COLO829 (cell line): ENCODE results near the gene DFFA.
"Not testable (repeated sequence)": the region's sequence is repeated elsewhere in the genome, so short reads cannot be mapped to it uniquely, and the experiment has no call there.

Experiments used
- DNase-seq: peaks from one replicate; pipeline ENCODE4 v3.0.0; 2012; ENCODE audit warnings: low spot score

The DFFA gene

DNA sequence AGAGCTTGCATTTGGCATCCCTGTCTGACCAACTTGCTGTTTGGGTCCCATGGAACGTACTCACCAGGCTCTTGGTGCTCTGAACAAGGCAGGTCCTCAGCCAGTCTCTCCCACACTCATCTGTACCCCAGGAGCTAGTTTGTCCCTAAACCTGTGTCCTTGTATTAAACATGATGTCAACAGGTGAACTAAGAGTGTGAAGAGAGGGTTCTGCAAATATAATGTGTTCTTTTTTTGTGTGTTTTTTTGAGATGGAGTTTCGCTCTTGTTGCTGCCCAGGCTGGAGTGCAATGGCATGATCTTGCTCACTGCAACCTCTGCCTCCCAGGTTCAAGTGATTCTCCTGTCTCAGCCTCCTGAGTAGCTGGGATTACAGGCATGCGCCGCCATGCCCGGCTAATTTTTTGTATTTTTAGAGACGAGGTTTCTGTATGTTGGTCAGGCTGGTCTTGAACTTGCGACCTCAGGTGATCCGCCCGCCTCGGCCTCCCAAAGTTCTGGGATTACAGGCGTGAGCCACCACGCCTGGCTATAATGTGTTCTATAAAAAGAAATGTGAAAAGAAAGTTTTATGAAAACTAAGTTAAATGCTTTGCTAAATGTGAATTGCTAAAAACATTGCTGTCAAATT, 33.8 kb upstream of the DFFA start:
- DNase-seq = not testable (repeated sequence)

DNA sequence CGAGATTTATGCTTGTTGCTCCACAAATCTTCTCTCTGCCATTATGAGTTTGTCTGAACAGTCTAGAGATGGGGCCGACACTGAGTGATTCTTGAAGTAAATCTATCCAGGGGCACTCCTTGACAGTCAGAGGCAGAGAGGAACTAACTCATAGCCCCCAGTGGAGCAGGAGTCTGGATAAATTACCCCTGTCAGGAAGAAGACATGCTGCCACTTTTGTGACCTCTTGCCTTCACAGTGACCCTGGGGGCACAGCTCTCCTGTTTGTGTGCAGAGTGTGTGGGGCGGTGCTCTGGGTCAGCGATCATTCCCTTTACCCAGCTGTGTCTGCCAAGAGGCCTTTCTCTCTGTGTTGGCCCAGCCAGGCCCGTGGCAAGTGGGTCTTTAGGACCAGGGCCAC, 31.9 kb upstream of the DFFA start:
- DNase-seq = no peak

DNA sequence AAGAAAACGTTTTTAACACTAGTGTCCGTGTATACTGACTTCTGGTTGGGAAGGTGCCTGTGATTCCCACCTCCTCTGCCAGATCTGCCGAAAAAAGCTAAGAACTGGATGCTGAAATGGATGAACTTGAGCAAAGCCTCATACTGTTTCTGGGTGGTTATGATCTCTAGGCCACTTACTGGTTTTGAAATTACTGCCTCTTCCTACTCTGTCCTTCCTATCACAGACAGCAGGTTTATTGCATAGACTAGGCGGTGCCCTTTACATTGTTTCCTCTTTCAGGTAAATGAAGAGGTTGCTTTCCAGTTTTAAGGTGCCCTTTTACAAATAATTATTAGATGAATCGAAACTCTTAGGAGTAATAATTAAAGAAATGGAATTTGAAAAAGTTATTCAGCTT, 29.9 kb upstream of the DFFA start:
- DNase-seq = no peak

DNA sequence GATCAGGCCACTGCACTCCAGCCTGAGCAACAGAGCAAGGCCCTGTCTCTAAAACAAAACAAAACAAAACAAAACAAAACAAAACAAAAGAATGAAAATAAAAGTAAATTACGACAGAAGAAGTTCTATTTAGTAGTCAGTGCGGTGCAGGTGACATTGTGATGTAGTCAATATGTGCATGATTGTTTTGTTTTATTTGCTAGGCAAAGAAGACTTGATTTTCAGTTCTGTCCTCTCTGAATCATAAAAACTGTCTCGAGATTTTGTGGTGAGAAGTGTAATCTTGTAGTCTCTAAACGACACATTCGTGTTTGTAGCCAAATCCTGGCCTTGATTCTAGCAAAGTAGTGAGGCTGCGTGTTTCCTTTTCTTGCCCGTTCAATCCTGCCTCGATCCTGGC, 25.9 kb upstream of the DFFA start:
- no peak for DNase-seq

DNA sequence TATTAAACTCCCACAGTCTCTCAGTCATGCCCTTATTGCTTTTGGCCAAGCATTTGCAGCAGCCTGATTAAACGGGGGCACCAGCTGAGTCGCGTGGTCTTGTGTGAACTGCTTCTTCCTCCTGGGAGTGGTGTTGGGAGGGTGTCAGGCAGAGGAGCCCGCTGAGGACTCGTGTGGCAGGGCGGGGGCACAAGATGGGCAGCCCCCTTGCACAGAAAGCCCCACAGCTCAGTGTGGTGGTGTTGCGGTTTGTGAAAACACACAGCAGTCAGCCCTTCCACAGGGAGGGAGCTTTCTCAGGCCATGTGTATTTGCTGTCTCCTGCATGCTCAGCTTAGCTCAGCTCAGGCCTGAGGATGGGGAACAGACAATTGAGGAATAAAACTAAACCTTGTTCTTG, 24.8 kb upstream of the DFFA start:
- DNase-seq = no peak

DNA sequence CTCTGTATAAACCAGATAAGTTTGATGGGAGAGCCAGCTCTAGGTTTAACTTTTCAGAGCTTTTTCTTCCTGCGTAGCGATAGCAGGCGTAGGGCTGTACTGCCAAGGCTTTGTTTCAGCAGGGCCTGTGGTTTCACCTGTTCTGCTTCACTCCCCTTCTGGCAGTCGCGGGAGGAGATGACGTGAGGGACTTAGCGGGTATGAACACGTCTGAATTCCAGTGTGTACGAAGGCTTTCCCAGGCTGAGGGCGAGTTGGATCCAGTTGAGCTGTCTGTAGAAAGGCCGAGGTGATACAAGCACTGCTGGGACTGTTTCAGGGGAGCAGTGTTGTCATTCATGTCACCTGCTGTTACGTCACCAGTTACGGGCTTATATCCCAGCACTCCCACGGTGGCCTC, 23.6 kb upstream of the DFFA start:
- no peak for DNase-seq

DNA sequence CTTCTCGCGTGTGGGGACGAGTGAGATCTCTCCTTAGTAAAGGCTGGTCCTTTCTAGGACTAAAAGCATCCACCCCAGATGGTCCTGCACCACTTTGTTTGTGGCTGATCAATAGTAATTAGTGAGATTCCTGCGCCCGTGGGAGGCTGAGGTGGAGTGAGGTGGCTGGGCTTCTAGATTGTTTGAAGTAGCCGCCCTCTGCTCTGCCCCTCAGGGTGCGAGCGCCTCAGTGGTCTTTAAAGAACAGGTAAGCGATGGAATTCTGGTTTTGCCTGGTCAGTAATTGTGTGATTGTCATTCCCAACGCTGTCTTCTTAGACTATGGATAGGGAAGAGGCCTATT, 23.1 kb upstream of the DFFA start:
- no peak for DNase-seq

DNA sequence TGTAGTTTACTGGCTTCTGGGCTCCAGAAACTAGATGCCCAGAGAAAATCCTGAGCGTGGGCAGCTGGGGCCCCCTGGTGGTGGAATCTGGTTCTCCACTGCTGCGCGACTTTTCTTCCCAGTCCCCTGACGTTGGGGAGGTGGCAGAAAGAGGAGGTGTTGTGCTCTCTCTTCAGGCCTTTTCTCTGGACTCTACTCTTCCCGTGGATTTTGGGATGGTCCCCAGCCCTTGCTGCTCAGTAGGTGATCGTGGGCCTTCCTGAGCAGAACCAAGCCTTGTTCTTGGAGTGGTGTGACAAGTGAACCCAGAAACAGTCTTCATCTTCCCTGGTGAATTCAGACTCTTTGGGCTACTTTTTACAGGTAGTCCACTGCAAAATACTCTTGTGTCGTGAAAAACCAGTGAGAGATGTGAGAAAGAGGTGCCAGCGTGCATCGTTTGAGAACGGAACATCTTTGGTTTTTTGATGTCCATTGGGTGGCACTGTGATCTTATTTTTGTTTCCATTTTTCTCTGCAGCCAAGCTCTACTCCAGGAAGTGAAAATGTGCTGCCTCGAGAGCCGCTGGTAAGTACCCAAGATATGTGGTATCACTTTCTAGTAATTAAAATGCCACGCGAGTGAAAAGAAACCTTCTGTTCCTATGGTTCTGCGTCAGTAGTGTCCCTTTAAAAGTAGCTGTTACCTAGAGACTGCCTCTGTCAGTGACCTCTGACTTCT, 22.6 kb upstream of the DFFA start:
- peak; percentile 73 for DNase-seq

DNA sequence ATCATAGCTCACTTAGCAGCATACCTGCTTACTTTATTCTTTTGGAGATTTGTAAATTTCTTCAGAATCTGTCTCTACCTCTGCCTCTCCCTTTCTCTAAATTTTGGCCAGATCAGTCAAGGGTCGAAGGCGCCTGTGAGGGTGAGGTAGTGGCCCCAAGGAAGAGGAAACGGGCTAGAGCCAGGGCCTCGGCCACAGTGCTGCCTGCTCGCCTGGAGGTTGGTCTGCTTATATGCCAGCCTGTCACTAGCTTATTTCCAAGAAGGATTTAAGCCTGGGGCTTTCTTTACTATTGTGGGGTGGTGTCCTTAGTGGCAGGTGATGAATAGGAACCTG, 22.1 kb upstream of the DFFA start:
- no peak for DNase-seq

DNA sequence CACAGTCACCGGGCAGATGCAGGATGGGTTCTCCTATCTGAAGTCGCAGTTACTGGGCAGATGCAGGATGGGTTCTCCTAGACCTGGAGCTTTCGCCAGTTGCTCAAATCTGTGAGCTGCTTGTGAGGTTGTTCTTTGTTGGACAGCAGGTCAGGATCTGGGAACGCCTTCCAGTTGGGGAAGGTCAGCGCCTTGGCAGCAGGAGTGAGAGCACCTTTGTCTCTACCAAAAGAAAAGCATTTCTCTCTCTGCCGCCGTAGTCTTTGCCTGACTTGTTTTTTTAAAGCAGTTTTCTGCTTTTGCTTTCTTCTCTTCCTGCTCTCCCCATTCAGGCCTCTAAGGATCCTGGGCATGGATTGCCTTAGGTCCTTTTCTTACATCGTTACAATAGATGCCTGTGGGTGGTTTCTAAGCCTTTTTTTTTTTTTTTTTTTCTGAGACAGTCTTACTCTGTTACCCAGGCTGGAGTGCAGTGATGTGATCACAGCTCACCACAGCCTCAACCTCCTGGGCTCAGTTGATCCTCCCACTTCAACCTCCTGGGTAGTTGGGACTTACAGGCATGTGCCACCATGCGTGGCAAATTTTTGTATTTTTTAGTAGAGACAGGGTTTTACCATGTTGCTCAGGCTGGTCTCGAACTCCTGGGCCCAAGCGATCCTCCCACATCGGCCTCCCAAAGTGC, 18.1 kb upstream of the DFFA start:
- no peak for DNase-seq

DNA sequence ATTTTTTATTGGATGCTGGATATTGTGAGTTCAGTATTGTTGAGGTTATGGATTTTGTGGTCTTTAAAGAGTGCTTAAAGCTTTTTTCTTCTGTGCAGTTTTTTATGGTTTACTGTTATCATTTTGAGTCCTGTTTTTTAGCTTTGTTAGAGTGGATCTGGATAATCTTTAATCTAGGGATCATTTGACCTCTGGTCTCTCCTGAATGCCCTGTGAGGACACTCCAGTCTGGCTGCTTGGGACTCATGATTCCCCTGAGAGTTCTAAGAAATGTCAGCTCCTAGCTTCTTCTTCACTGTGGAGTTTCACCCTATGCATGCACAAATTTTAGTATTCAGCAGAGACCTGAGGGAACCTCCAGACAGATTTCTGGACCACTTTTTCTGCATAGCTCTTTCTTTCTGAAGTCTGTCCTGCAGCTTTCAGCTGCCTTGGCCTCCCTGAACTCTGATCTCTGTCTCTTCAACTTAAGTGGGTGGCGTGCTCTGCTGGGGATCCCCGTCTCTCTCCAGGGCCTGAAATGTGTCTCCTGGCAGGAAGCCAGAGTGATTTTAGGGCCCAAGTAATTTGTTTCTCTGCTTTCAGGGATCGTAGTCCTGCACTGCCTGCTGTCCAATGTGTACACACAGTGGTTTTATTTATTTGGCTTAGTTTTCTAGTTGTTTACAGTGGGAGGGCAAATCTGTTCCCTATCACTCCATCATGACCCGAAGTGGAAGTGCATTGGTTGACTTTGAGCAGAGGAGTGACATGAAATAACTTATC, 17.1 kb upstream of the DFFA start:
- DNase-seq = no peak

DNA sequence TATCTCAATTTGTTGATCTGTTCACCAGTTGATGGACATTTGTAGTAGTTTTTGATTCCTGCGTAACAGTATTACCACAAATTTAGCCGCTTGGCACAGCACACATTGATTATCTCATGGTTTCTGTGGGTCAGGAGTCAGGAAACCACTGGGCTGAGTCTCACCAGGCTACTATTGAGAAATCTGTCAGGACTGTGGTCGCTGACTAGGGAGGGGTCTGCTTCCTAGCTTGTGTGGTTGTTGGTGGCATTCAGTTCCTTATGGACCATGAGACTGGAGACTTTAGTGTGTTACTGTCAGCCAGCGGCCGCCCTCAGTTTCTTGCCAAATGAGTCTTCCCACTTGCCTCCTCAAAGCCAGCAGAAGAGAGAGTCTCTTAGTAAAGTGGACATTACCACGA, 12.2 kb upstream of the DFFA start:
- DNase-seq = no peak

DNA sequence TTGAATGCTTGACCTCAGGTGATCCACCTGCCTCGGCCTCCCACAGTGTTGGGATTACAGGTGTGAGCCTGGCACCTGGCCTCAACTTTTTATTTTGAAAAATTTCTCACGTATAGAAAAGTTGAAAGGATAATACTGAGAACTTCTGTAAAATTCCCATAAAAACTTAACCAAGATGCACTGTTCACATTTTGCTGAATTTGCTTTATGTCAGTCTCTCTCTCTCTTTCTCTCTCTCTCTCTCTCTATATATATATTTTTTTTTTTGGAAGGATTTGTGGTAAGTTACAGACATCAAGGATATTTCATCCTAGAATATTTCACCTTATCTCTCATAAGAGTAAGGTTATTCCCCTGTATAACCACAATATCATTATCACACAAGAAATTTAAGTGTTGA, 8.3 kb upstream of the DFFA start:
- DNase-seq = no peak

DNA sequence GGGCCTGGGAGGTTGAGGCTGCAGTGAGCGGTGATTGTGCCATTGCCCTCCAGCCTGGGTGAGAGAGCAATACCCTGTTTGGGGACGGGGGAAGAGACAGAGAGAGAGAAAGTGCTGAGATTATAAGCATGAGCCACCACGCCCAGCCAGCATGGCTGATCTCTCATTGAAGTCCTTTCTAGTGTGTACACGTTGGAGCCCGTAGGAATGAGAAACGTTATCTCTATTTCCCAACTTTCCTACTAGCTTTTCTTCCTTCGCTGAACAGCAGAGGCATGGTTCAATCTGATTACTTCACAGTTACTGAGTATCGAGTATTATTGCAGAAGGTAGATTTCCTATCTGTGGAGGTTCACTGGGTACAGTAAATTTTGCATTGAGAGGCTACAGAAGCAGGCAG, 7.0 kb upstream of the DFFA start:
- no peak for DNase-seq

DNA sequence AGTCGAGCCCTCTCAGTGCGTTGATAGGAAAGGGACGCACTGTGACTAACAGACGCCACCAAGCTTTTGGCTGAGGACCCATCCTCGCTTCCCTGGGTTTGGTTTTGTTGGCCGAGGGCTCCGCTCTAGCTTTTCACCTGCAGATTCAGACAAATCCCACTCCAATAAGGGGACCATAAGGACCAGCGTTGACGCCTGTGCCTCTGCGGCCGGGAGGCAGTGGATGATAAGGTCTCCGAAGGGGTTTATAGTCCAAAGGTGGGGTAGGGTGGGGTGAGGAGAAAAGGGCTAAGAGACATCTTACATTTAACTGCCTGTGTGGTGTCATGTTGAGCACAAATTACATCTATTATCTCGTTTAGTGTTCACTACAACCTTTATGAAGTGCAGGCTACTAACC, 3.2 kb upstream of the DFFA start:
- no peak for DNase-seq

DNA sequence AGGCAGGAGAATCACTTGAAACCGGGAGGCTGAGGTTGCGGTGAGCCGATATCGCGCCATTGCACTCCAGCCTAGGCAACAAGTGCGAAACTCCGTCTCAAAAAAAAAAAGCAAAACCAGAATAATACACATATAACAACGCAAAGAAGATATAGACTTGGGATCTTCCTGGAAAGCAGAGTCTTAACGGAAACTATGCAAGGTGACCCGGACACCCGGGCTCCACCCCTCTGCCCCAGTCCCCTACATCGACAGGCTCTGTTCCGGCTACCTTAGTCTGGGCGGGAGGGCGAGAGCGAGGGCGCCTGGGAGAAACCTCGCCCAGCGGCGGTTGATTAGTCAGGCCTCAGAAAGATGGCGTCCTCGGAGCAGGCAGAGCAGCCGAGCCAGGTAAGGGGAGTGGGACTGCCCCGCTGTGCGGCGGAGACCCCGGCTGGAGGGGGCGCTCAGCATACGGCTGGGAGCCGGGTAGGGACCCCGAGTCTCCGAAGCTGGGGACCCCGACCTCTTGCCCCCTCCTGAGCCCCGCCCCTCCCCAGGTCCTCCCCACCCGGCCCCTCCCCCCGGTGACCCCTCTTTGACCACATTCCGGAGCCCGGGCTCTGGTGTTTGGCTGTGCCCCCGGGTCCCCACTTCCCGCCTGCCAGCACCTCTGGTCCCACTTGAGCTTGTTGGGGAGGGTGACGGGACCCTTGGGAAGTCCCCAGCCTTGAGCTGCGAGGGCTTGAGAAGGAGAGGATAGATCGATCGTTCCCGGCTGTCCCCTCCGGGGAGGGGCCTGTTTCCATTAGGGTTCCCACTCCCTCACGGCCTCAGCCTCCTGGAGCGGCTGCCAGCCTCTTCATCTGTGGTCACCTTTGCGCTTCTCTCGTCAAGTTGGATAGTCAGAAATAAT, 2.5 kb upstream of the DFFA start, which contains the start of gene PEX14:
TSS of gene PEX14 (plus strand) at position 338 of the 895 bp plus-strand sequence. CDS start at position 355, 17 bp downstream.
- peak; percentile 86 for DNase-seq

DNA sequence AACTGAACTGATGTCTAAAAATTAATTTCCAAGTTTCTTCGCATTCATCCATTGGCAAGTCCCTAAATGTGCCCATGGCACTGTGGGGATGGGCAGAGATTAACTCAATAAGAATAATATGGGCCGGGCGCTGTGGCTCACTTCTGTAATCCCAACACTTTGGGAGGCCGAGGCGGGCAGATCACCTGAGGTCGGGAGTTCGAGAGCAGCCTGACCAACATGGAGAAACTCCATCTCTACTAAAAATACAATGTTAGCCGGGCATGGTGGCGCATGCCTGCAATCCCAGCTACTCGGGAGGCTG, 1.9 kb upstream of the DFFA start:
- DNase-seq = not testable (repeated sequence)

DNA sequence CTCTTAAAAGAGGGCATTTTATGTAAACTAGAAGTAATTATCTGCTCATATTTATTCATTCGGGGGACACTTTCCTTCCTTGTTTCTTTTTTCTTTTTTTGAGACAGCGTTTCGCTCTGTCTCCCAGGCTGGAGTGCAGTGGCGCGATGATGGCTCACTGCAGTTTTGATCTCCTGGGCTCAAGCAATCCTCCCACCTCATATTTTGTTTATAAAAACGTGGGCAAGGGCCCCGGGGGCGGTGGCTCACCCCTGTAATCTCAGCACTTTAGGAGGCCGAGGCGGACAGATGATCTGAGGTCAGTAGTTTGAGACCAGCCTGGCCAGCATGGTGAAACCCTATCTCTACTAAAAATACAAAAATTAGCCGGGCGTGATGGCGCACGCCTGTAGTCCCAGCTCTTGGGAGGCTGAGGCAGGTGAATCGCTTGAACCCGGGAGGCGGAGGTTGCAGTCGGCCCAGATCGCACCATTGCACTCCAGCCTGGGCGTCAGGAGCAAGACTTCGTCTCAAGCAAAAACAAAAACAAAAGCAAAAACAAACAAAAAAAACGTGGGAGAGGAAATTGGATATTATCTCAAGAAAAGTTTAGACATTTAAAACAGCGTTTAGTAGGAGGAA, 926 bp upstream of the DFFA start:
- no peak for DNase-seq

DNA sequence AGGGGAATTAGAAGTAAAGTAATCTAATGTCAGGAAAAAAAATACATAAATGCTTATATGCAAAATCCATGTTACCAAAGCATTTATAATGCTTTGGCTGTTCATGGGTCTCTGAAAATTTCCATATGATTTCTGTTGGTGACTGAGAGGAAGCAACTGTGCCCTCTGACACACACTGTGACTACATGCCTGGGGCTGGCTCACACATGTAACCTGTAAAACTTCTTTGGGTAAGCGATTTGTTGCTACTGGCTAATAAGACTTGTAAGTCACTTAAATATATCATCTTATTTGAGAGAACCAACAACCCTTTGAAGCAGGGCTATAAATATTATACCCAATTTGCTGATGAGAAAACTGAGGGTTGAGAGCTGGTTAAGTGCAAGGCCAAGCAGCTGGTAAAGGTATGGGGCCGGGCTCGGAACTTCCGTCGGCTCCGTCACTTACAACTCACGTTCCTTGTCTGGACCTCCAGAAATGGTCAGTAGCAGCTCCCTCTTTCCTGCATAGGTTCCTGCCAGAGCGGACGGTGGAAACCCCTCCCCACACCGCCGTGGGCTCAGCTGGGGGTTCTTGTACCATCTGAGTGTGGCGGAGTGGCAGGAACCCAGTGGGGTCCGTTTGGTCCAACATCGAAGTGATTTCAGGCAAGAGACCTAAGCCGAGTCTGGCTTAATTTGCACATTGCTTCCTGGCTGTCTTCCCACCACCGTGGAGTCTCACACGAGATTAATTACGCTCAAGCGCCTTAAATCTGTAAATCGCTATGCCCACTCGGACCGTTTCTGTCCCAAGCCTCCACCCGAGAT, 714 bp downstream of the DFFA start:
- no peak for DNase-seq

DNA sequence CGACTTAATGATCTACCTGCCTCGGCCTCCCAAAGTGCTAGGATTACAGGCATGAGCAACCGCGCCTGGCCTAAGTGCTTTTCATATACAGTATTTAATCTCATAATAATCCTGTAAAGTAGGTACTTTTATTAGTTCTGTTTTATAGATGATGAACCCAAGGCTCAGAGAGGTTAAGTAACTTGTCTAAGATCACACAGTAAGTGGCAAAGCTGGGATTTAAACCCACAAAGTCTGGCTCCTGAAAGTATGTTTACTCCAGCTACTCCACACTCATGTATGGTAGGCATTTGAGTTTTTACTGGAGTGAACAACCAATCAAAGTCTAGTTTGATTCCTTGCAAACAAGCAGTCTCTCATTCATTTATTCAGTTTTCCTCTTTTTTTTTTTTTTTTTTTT, 2.3 kb downstream of the DFFA start:
- no peak for DNase-seq

DNA sequence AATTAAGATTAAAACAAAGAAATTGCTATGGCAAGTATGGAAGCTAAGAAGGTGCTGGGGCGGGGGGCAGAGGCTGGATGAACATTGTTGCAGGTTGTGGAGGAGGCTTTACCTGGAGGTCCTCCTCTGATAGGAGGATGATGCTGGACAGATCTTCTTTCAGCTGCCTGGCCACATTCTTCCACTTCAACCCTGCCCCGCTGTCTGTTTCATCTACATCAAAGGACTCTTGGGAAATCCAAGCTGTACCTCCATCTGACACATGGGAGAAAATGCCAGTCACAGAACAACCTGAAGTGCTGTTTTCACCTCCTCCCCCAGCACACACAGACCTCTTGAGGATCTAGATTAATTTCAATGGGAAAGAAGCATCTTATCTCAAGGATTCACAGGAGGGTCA, 5.3 kb downstream of the DFFA start:
- DNase-seq = no peak
